ENCODE data around the gene GOLGA8H.
"Not testable (repeated sequence)": the region's sequence is repeated elsewhere in the genome, so short reads cannot be mapped to it uniquely, and the experiment has no call there.

Gene GOLGA8H

GRCh38 chr15:30650012-30650929 is 46.4 kb downstream of the GOLGA8H start:
- Mint-ChIP-seq H3K4me1 (no peaks in the 10 kb centered on the region), H3K27me3 (ENCODE audit: low read depth, poor library complexity) (no peaks in the 10 kb centered on the region), H3K27ac (peak overlapping the region; percentile 13), H3K36me3 (ENCODE audit: low read depth) (peaks cover 54% of the 10 kb centered on the region), H3K9me3 (no peaks in the 10 kb centered on the region), H3K4me3 (no peak overlapping the region)
- DNase-seq, result no peak
- TF ChIP-seq CTCF (IDR thresholded peaks at IDR 0.05), result no peak

DNA sequence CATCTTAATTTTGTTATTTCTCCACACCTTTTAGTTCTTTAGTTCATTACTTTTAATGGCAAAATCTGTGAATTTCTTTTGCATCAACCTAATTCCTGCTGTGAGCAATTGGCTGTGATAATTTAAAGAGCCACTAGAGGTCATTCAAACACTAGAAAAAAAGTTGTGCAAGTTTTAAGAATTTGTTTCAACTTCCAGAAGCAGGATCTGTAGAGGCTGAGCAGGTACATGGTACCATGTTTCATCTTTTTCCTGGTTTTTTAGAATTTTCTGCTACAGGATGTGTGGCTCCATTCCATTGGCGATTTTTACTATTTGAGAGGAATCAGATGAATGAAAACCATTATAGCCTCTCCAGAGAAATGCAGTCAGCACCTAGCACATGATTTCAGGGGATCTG is 57.3 kb downstream of the GOLGA8H start:
- peaks cover 18% of the 10 kb centered on the region for H3K36me3 Mint-ChIP-seq (ENCODE audit: low read depth)
- peak; percentile 47 for TF ChIP-seq CTCF (IDR thresholded peaks at IDR 0.05)
- H3K9me3 Mint-ChIP-seq; H3K4me1 Mint-ChIP-seq; H3K27ac Mint-ChIP-seq; DNase-seq; H3K27me3 Mint-ChIP-seq (ENCODE audit: low read depth, poor library complexity); H3K4me3 Mint-ChIP-seq: not testable (repeated sequence)
